ENCODE results near the gene RIOK3. TPM values are rescaled to one million over a fixed set of nuclear protein-coding genes. Genes with fewer than 3 reads are reported as not detected.

RIOK3 gene
- total RNA-seq, 1 donor from 2014 or later: 69.7 TPM

DNA sequence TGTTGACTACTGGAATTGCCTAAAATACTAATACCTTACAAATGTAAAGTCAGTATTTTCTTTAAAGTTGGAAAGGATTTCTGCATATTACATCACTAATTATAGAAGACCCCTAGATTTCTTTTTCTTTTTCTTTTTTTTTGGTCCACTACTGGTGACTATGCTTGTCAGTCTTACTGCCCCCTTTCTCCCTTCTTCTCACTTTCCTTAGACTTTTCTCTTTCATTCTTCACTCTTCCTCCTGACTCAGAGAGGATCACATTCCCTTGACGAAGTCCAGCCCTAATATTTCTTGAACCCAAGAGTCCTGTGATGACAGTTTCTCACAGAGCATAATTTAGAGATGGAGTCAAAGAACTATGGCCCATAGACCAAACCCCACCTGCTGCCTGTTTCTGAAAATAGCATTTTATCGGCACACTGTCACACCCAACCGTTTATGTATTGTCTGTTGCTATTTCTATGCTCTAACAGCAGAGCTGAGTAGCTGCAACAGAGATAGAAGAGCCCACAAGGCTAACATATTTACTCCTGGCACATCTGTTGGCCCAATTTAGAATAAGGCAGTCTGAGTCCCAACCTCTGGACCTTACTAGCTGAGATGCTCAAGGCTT, 40.6 kb upstream of the RIOK3 start:
- Mint-ChIP-seq H3K4me1 (ENCODE audit: unreplicated experiment) (no peaks in the 10 kb centered on the region), H3K27me3 (ENCODE audit: unreplicated experiment) (no peaks in the 10 kb centered on the region), H3K9me3 (ENCODE audit: unreplicated experiment) (no peaks in the 10 kb centered on the region), H3K4me3 (ENCODE audit: unreplicated experiment) (no peak overlapping the region), H3K27ac (ENCODE audit: unreplicated experiment) (no peak overlapping the region), H3K36me3 (ENCODE audit: low read depth, unreplicated experiment) (no peaks in the 10 kb centered on the region)
- DNase-seq (ENCODE audit: low spot score): no peak
- TF ChIP-seq, protein P1, sequence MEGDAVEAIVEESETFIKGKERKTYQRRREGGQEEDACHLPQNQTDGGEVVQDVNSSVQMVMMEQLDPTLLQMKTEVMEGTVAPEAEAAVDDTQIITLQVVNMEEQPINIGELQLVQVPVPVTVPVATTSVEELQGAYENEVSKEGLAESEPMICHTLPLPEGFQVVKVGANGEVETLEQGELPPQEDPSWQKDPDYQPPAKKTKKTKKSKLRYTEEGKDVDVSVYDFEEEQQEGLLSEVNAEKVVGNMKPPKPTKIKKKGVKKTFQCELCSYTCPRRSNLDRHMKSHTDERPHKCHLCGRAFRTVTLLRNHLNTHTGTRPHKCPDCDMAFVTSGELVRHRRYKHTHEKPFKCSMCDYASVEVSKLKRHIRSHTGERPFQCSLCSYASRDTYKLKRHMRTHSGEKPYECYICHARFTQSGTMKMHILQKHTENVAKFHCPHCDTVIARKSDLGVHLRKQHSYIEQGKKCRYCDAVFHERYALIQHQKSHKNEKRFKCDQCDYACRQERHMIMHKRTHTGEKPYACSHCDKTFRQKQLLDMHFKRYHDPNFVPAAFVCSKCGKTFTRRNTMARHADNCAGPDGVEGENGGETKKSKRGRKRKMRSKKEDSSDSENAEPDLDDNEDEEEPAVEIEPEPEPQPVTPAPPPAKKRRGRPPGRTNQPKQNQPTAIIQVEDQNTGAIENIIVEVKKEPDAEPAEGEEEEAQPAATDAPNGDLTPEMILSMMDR (IDR thresholded peaks at IDR 0.05; ENCODE audit: unreplicated experiment): no peak

DNA sequence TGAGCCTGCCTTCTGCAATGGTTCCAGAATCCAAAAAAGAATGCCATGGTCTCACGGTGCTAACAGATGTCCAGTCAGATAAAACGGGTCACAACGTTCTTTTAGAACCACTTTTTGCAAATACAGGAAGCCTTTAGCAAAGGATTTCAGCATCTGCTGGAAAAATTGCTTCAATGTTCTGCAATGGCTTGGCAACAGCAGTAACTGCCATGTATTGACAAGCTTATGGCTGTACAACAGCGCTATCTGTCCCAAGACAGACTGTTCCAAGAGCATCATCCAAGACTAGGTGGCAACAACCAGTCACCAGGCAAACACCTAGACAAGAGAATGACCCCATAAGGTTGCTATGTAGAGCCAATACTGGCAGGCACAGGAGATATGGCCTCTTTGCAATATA, 37.6 kb upstream of the RIOK3 start:
- DNase-seq (ENCODE audit: low spot score): no peak
- Mint-ChIP-seq H3K27ac (ENCODE audit: unreplicated experiment) (no peak overlapping the region), H3K9me3 (ENCODE audit: unreplicated experiment) (no peaks in the 10 kb centered on the region), H3K4me3 (ENCODE audit: unreplicated experiment) (no peak overlapping the region), H3K27me3 (ENCODE audit: unreplicated experiment) (no peaks in the 10 kb centered on the region), H3K36me3 (ENCODE audit: low read depth, unreplicated experiment) (no peaks in the 10 kb centered on the region), H3K4me1 (ENCODE audit: unreplicated experiment) (no peaks in the 10 kb centered on the region)
- TF ChIP-seq, protein P1 (IDR thresholded peaks at IDR 0.05; ENCODE audit: unreplicated experiment): no peak

DNA sequence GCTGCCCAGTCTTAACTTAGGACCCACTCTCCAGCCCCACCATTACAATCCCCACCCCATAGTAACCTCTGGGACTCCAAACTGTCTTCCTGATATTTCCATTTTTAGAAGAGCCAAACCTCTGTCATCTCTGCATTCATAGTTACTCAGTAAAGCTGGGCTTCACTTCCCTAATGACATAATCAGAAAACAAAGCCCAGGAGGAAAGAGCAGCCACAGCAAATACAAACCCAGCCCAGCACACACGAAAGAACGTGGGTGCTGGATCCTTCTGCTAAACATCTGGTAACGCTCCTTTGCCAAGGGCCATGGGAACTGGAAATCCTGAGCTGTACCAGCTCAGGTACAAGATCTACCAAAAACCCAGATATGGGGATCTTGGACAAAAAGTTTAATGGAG, 36.8 kb upstream of the RIOK3 start:
- Mint-ChIP-seq H3K4me1 (ENCODE audit: unreplicated experiment) (no peaks in the 10 kb centered on the region), H3K36me3 (ENCODE audit: low read depth, unreplicated experiment) (no peaks in the 10 kb centered on the region), H3K9me3 (ENCODE audit: unreplicated experiment) (no peaks in the 10 kb centered on the region), H3K27me3 (ENCODE audit: unreplicated experiment) (no peaks in the 10 kb centered on the region), H3K4me3 (ENCODE audit: unreplicated experiment) (no peak overlapping the region), H3K27ac (ENCODE audit: unreplicated experiment) (no peak overlapping the region)
- TF ChIP-seq, protein P1 (IDR thresholded peaks at IDR 0.05; ENCODE audit: unreplicated experiment): no peak
- DNase-seq (ENCODE audit: low spot score): no peak

DNA sequence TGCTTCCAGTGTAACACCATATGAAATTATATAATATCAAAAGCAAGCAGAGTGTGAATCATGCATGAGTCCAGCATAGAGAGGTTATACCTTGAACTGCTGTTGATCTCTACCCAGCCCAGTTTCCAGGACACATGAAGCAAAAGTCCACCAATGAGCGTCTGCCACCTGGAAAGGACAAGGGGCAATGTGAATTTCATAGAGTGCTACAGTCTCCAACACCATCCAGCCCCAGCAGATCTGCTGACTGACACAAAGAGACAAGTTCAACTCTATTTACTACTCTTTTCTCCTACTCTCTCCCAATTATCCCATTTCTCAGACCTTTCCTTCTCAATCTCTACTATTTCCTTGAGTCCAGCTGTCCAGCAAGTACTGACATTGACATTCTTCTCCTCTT, 31.8 kb upstream of the RIOK3 start:
- DNase-seq (ENCODE audit: low spot score): no peak
- H3K27me3 Mint-ChIP-seq (ENCODE audit: unreplicated experiment): no peaks in the 10 kb centered on the region
- peaks cover 13% of the 10 kb centered on the region for H3K36me3 Mint-ChIP-seq (ENCODE audit: low read depth, unreplicated experiment)
- TF ChIP-seq, protein P1 (IDR thresholded peaks at IDR 0.05; ENCODE audit: unreplicated experiment): no peak
- H3K4me1 Mint-ChIP-seq (ENCODE audit: unreplicated experiment): no peaks in the 10 kb centered on the region
- H3K4me3 Mint-ChIP-seq (ENCODE audit: unreplicated experiment): no peak overlapping the region
- H3K9me3 Mint-ChIP-seq (ENCODE audit: unreplicated experiment): no peaks in the 10 kb centered on the region
- no peak overlapping the region for H3K27ac Mint-ChIP-seq (ENCODE audit: unreplicated experiment)

DNA sequence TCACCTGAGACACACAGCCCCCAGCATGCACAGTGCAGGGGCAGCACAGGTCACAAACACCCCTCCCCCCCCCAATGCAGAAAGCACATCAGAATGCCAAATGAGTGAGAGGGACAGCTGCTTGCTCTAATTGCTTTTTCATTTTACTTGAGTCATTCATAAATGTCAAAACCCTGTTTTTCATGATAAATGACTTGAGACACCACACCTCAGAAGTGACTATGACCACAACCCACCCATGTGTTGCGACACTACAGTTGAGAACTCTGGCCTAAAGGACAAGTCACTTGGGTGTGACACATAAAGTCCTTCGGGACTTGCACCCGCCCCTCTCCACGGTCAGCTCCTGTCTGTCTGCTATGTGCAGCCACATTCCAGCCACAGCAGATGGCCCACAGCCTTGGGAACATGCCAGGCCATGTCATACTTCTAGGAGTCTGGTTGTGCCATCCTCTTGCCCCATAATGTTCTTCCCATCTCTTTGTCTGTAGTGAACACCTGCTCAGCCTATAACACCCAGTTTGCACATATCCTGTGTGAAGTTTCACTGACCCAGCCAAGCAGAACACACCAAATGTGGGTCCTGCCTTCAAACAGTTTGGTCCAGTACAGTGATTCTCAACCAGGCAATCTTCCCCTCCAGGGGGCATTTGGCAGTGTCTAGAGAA, 30.2 kb upstream of the RIOK3 start:
- H3K27me3 Mint-ChIP-seq (ENCODE audit: unreplicated experiment): no peaks in the 10 kb centered on the region
- TF ChIP-seq, protein P1 (IDR thresholded peaks at IDR 0.05; ENCODE audit: unreplicated experiment): no peak
- no peaks in the 10 kb centered on the region for H3K9me3 Mint-ChIP-seq (ENCODE audit: unreplicated experiment)
- no peak for DNase-seq (ENCODE audit: low spot score)
- H3K4me3 Mint-ChIP-seq (ENCODE audit: unreplicated experiment): no peak overlapping the region
- H3K27ac Mint-ChIP-seq (ENCODE audit: unreplicated experiment): no peak overlapping the region
- no peaks in the 10 kb centered on the region for H3K4me1 Mint-ChIP-seq (ENCODE audit: unreplicated experiment)
- H3K36me3 Mint-ChIP-seq (ENCODE audit: low read depth, unreplicated experiment): peaks cover 13% of the 10 kb centered on the region
